Vagina (tissue), 2 donors: ENCODE measurements around the gene ALDH16A1.

Source experiments
- POLR2A ChIP-seq, 2 donors: fragments of 450-650 bp; IDR thresholded peaks; one replicate each; pipeline ENCODE4 v1.6.1; 2017; ENCODE audit warnings: antibody characterized with exemption in 2 of 2, mild to moderate bottlenecking in 2 of 2, moderate library complexity in 2 of 2
- POLR2AphosphoS5 ChIP-seq, 2 donors: sonication (generic); formaldehyde crosslinking; IDR thresholded peaks; one replicate each; pipeline ENCODE4 v1.9.0; 2017; ENCODE audit warnings: antibody characterized with exemption in 2 of 2, mild to moderate bottlenecking in 2 of 2, low read depth in 1 of 2; ENCODE audit not compliant: insufficient read depth in 1 of 2
- TF ChIP-seq, protein P1 (sequence below), 3 experiments: fragments of 450-650 bp in 2 of 3; fragments of 200-600 bp in 1 of 3; sonication (generic) in 1 of 3; IDR thresholded peaks; one replicate each; pipeline ENCODE4 v1.5.1; 2017 to 2019; ENCODE audit warnings: antibody characterized with exemption in 3 of 3, mild to moderate bottlenecking in 2 of 3, moderate library complexity in 2 of 3

DNA sequence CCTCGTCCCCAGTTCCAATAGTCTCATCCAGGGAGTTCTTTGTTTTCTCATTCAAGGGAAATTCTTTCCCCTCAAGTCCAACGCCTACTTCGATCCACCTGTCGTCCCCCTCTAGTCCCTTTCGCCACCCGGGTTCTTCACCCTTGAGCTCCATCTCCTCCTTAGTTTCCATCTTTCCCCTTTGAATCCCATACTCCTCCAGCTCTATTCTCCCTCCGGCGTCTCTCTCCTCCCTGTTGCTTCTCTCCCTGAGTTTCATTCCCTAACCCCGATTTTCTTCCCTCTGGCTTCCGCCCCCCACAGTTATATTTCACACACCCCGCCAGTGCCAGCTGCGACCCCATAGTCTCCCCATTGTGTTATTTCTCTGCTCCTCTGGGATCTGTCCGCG lies 11.1 kb upstream of the ALDH16A1 start:
- TF ChIP-seq POLR2A (IDR thresholded peaks at IDR 0.05) (no peak), POLR2AphosphoS5 (IDR thresholded peaks at IDR 0.05; ENCODE audit: insufficient read depth in 1 of 2, low read depth in 1 of 2) (no peak)
- TF ChIP-seq, protein P1, sequence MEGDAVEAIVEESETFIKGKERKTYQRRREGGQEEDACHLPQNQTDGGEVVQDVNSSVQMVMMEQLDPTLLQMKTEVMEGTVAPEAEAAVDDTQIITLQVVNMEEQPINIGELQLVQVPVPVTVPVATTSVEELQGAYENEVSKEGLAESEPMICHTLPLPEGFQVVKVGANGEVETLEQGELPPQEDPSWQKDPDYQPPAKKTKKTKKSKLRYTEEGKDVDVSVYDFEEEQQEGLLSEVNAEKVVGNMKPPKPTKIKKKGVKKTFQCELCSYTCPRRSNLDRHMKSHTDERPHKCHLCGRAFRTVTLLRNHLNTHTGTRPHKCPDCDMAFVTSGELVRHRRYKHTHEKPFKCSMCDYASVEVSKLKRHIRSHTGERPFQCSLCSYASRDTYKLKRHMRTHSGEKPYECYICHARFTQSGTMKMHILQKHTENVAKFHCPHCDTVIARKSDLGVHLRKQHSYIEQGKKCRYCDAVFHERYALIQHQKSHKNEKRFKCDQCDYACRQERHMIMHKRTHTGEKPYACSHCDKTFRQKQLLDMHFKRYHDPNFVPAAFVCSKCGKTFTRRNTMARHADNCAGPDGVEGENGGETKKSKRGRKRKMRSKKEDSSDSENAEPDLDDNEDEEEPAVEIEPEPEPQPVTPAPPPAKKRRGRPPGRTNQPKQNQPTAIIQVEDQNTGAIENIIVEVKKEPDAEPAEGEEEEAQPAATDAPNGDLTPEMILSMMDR (IDR thresholded peaks at IDR 0.05): no peak
